Keratinocyte (primary cell): ENCODE data around the gene PIR. TPM values are rescaled to one million over a fixed set of nuclear protein-coding genes. Genes with fewer than 3 reads are reported as not detected.

Experiments
- DNase-seq: peaks from one replicate; pipeline ENCODE4 v3.0.0-alpha.2; 2011; ENCODE audit warnings: low read depth, missing footprints, low spot score
- FAIRE-seq: peaks from 2 replicates; lab custom pipeline; 2011; peaks lifted over from hg19 to GRCh38; lab: Jason Lieb, UNC
- H2AFZ ChIP-seq: 2 replicates; pipeline ENCODE4 v1.6.0; 2012; ENCODE audit warnings: low read length, control low read depth, inconsistent platforms; ENCODE audit not compliant: control insufficient read depth
- H3K27ac ChIP-seq: 2 replicates; pipeline ENCODE4 v1.5.1; 2011; ENCODE audit warnings: low read length; ENCODE audit not compliant: control insufficient read depth, insufficient read depth
- H3K27me3 ChIP-seq: 3 replicates; pipeline ENCODE4 v1.6.0; 2011; ENCODE audit warnings: low read length; ENCODE audit not compliant: control insufficient read depth, insufficient read depth; ENCODE audit errors: extremely low read depth
- H3K36me3 ChIP-seq, 2 experiments: 2 replicates in 1 of 2; 3 replicates in 1 of 2; pipeline ENCODE4 v1.5.1; 2011; ENCODE audit warnings: low read length in 2 of 2, mild to moderate bottlenecking in 1 of 2; ENCODE audit not compliant: control insufficient read depth in 2 of 2, insufficient read depth in 2 of 2; ENCODE audit errors: extremely low read depth in 1 of 2
- H3K4me1 ChIP-seq: 3 replicates; pipeline ENCODE4 v1.5.1; 2011; ENCODE audit warnings: low read length; ENCODE audit not compliant: control insufficient read depth, insufficient read depth; ENCODE audit errors: extremely low read depth
- H3K4me2 ChIP-seq: 3 replicates; pipeline ENCODE4 v1.6.0; 2011; ENCODE audit warnings: low read depth, low read length; ENCODE audit not compliant: control insufficient read depth, insufficient read depth; ENCODE audit errors: extremely low read depth
- H3K4me3 ChIP-seq, 3 experiments: fragments of 200-600 bp in 1 of 3; sonication (generic) in 1 of 3; 2 replicates in 2 of 3; 3 replicates in 1 of 3; pipeline ENCODE4 v1.5.1; 2011 to 2016; ENCODE audit warnings: low read length in 3 of 3, mild to moderate bottlenecking in 3 of 3, control low read depth in 2 of 3, inconsistent platforms in 1 of 3, low read depth in 1 of 3, mixed read lengths in 1 of 3, mixed run types in 1 of 3, moderate library complexity in 1 of 3; ENCODE audit not compliant: control insufficient read depth in 2 of 3, insufficient read depth in 2 of 3; ENCODE audit errors: extremely low read depth in 1 of 3
- H3K79me2 ChIP-seq: 2 replicates; pipeline ENCODE4 v1.6.0; 2012; ENCODE audit warnings: low read length; ENCODE audit not compliant: control insufficient read depth, insufficient read depth
- H3K9ac ChIP-seq: 3 replicates; pipeline ENCODE4 v1.6.0; 2011; ENCODE audit warnings: low read length; ENCODE audit not compliant: control insufficient read depth, insufficient read depth; ENCODE audit errors: extremely low read depth
- H3K9me1 ChIP-seq: 3 replicates; pipeline ENCODE4 v1.6.0; 2011; ENCODE audit warnings: low read length; ENCODE audit not compliant: control insufficient read depth, insufficient read depth; ENCODE audit errors: extremely low read depth
- H3K9me3 ChIP-seq: 2 replicates; pipeline ENCODE4 v1.5.1; 2012; ENCODE audit warnings: low read depth, low read length; ENCODE audit not compliant: control insufficient read depth
- H4K20me1 ChIP-seq: 3 replicates; pipeline ENCODE4 v1.6.0; 2011; ENCODE audit warnings: low read length; ENCODE audit not compliant: control insufficient read depth, insufficient read depth; ENCODE audit errors: extremely low read depth
- CTCF ChIP-seq, 3 experiments: IDR thresholded peaks in 1 of 3; conservative IDR thresholded peaks in 1 of 3; optimal IDR thresholded peaks in 1 of 3; 2 replicates in 2 of 3; 3 replicates in 1 of 3; pipeline versions ENCODE3 to v1.5.1; 2011; ENCODE audit warnings: low read length in 3 of 3, mild to moderate bottlenecking in 3 of 3, moderate library complexity in 2 of 3, control low read depth in 1 of 3, inconsistent platforms in 1 of 3; ENCODE audit not compliant: insufficient read depth in 2 of 3; ENCODE audit errors: extremely low read depth in 1 of 3
- EZH2 ChIP-seq: IDR thresholded peaks from one replicate; pipeline ENCODE4 v1.6.1; 2012; ENCODE audit warnings: inconsistent platforms, mild to moderate bottlenecking, low read length, moderate library complexity
- dilution Hi-C: fragments of 300-500 bp; cut with MboI; formaldehyde crosslinking; loops from one replicate; pipeline ENCODE4 v1.7.0; 2020; ENCODE audit warnings: low sequenced_read_pairs; ENCODE audit not compliant: extremely low pct_ligation_motif_present
- polyA plus RNA-seq, 5 experiments: library from polyadenylated mRNA; depleted of rRNA in 3 of 5; stranded (reverse) in 3 of 5; stranded (forward) in 1 of 5; unstranded in 1 of 5; fragments of >200 nt; gene quantifications; 1 replicate in 1 of 5; 2 replicates in 3 of 5; 3 replicates in 1 of 5; pipeline versions ENCODE4 v1.2.1 to v1.2.3, GENCODE V29; 2011 to 2012; ENCODE audit warnings: missing spikeins in 2 of 5, low read depth in 1 of 5, low replicate concordance in 1 of 5

PIR gene
- polyA plus RNA-seq, 1 donor (not counting 4 experiments of a cell fraction or from before 2014, with no cell fraction given): 23.2 TPM

- no peak overlapping the region for H2AFZ ChIP-seq
- FAIRE-seq: peak; percentile 17
- peak overlapping the region; percentile 93 for H3K9ac ChIP-seq
Observed at GRCh38 chrX:15336023-15336413, 157.1 kb downstream of the PIR start.

GRCh38 chrX:15335135-15336022, 157.8 kb downstream of the PIR start, which contains the start of gene PIGA:
PIGA (minus strand) TSS chrX:15335523; CDS start chrX:15331930, 3,593 bp downstream.
- dilution Hi-C loops: no loop called here
- no peak within 1 kb of the TSS for H2AFZ ChIP-seq
- FAIRE-seq (no peak), DNase-seq (peak; percentile 64)
- H3K9me1 ChIP-seq: no peaks in the 10 kb centered on the region
- H3K27me3 ChIP-seq: peaks cover 6% of the 10 kb centered on the region
- H3K4me3 ChIP-seq: peak within 1 kb of the TSS; percentile 41 to 75 (median 58)
- peak within 1 kb of the TSS; percentile 95 for H3K27ac ChIP-seq
- H4K20me1 ChIP-seq: no peaks in the 10 kb centered on the region
- peaks cover 12% of the 10 kb centered on the region for H3K79me2 ChIP-seq
- H3K36me3 ChIP-seq: peaks cover 0 to 3% of the 10 kb centered on the region in 2 experiments
- H3K4me1 ChIP-seq: no peaks in the 10 kb centered on the region
- H3K9me3 ChIP-seq: no peaks in the 10 kb centered on the region
- peak within 1 kb of the TSS; percentile 93 for H3K9ac ChIP-seq
- TF ChIP-seq CTCF (optimal IDR thresholded peaks at IDR 0.05 in 1 of 3, IDR thresholded peaks at IDR 0.05 in 1 of 3, conservative IDR thresholded peaks at IDR 0.05 in 1 of 3; ENCODE audit: extremely low read depth in 1 of 3, insufficient read depth in 2 of 3, low read length in 3 of 3) (no peak), EZH2 (no peak)
- peak within 1 kb of the TSS; percentile 46 for H3K4me2 ChIP-seq

More at GRCh38 chrX:15336023-15336413, 157.1 kb downstream of the PIR start:
- Histone ChIP-seq H4K20me1 (no peaks in the 10 kb centered on the region), H3K27ac (peak overlapping the region; percentile 75), H3K9me3 (no peaks in the 10 kb centered on the region), H3K36me3 (peaks cover 0 to 3% of the 10 kb centered on the region in 2 experiments), H3K4me2 (peak overlapping the region; percentile 46), H3K4me3 (peak overlapping the region; percentile 17 to 64 (median 31)), H3K9me1 (no peaks in the 10 kb centered on the region), H3K27me3 (peaks cover 6% of the 10 kb centered on the region), H3K4me1 (no peaks in the 10 kb centered on the region), H3K79me2 (peaks cover 12% of the 10 kb centered on the region)
- TF ChIP-seq EZH2: no peak
- no peak for TF ChIP-seq CTCF (optimal IDR thresholded peaks at IDR 0.05 in 1 of 3, IDR thresholded peaks at IDR 0.05 in 1 of 3, conservative IDR thresholded peaks at IDR 0.05 in 1 of 3; ENCODE audit: extremely low read depth in 1 of 3, insufficient read depth in 2 of 3, low read length in 3 of 3)
- dilution Hi-C loops: no loop called here
- DNase-seq: no peak

Other genes with a start within 250 kb of the PIR start
- 0.66 to 1.00 TPM (median 0.99 TPM) in 3 replicates for gene ASB9, start 223.2 kb downstream of the PIR start, polyA plus RNA-seq
- gene ASB11, start 177.7 kb downstream of the PIR start, polyA plus RNA-seq: not detected in 3 replicates
- 7.1 to 17.0 TPM (median 12.6 TPM) in 3 replicates for gene PIGA, start 157.8 kb downstream of the PIR start, polyA plus RNA-seq
- gene VEGFD, start 108.9 kb downstream of the PIR start, polyA plus RNA-seq: 0.14 to 0.42 TPM in 2 of 3 replicates, not detected in the other
- gene BMX, start 7.5 kb upstream of the PIR start, polyA plus RNA-seq: 0.04 to 0.09 TPM (median 0.06 TPM) in 3 replicates
- 0.34 to 0.99 TPM (median 0.51 TPM) in 3 replicates for gene ACE2, start 107.6 kb upstream of the PIR start, polyA plus RNA-seq
- gene CLTRN, start 171.5 kb upstream of the PIR start, polyA plus RNA-seq: 0.79 to 1.4 TPM (median 1.3 TPM) in 3 replicates
- gene CA5B, start 244.9 kb upstream of the PIR start, polyA plus RNA-seq: 4.1 to 6.8 TPM (median 5.2 TPM) in 3 replicates